ENCODE data around the gene PHPT1.
A peak's percentile ranks its signal among the peaks of the same experiment; 100 is the strongest.
"Not testable (repeated sequence)": the region's sequence is repeated elsewhere in the genome, so short reads cannot be mapped to it uniquely, and the experiment has no call there.

Gene PHPT1

DNA sequence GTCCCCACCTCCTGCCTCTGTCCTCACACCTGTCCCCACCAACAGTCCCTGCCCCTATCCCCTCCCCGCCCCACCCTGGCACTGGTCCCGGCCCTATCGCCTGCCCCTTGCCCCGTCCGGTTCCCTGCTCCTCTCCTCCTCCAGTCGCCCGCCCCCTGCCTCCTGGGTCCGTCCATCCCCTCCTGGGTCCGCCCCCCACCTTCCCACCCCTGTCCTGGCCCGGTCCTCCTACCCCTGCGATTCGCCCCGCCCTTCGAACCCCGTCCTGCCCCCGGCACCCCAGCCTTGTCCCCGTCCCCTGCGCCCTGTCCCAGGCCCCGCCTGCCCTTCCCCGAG lies 16.5 kb downstream of the PHPT1 start:
- Histone ChIP-seq H3K4me1 (no peaks in the 10 kb centered on the region), H3K4me3 (ENCODE audit: low read depth, low read length) (peak overlapping the region; percentile 74), H3K36me3 (peaks cover 40% of the 10 kb centered on the region), H3K27me3 (no peaks in the 10 kb centered on the region), H3K9me3 (peaks cover 5% of the 10 kb centered on the region; the same call in 1 of the 2 replicates)
- peak; percentile 29 for DNase-seq
- no peak for TF ChIP-seq CTCF (IDR thresholded peaks at IDR 0.05; ENCODE audit: low read depth, low read length)

DNA sequence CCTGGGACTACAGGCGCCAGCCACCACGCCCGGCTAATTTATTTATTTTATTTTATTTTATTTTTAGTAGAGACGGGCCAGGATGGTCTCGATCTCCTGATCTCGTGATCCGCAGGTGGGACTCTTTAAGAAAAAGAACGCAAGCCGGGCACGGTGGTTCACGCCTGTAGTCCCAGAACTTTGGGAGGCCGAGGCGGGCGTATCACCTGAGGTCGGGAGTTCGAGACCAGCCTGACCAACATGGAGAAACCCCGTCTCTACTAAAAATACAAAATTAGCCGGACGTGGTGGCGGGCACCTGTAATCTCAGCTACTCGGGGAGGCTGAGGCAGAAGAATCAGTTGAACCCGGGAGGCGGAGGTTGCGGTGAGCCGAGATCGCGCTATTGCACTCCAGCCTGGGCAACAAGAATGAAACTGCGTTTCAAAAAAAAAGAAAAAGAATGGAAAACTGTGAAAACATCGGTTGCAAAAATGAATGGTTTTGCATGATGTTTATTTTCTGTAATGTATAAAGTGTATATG lies 17.8 kb downstream of the PHPT1 start:
- not testable (repeated sequence) for H3K4me1 ChIP-seq, DNase-seq, H3K27me3 ChIP-seq
- Histone ChIP-seq H3K4me3 (ENCODE audit: low read depth, low read length) (peak overlapping the region; percentile 40), H3K9me3 (peaks cover 10% of the 10 kb centered on the region; the same call in 1 of the 2 replicates), H3K36me3 (peaks cover 29% of the 10 kb centered on the region)

GRCh38 chr9:136867480-136867879 lies 18.3 kb downstream of the PHPT1 start:
- Histone ChIP-seq H3K9me3 (peaks cover 10% of the 10 kb centered on the region; the same call in 1 of the 2 replicates), H3K27me3 (no peaks in the 10 kb centered on the region), H3K4me1 (no peaks in the 10 kb centered on the region), H3K4me3 (ENCODE audit: low read depth, low read length) (no peak overlapping the region), H3K36me3 (peaks cover 24% of the 10 kb centered on the region)
- DNase-seq = no peak
- TF ChIP-seq CTCF (IDR thresholded peaks at IDR 0.05; ENCODE audit: low read depth, low read length) = no peak

DNA sequence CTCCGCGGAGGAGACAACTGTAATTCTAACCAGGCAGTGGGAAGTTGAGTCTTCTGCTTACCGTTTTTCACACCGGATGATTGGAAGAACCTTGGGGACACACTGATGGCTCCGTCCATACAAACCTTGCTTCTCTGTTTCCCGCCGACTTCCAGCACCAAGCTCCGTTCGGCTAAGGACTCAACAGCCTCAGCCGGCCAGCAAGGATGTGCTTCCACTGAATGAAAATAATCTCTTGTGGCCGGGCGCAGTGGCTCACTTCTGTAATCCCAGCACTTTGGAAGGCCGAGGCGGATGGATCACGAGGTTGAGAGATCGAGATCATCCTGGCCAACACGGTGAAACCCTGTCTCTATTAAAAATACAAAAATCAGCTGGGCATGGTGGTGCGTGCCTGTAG lies 18.7 kb downstream of the PHPT1 start:
- Histone ChIP-seq H3K27me3 (no peaks in the 10 kb centered on the region), H3K4me3 (ENCODE audit: low read depth, low read length) (no peak overlapping the region), H3K36me3 (peaks cover 19% of the 10 kb centered on the region), H3K4me1 (no peaks in the 10 kb centered on the region), H3K9me3 (peaks cover 10% of the 10 kb centered on the region; the same call in 1 of the 2 replicates)
- DNase-seq = no peak
- no peak for TF ChIP-seq CTCF (IDR thresholded peaks at IDR 0.05; ENCODE audit: low read depth, low read length)

DNA sequence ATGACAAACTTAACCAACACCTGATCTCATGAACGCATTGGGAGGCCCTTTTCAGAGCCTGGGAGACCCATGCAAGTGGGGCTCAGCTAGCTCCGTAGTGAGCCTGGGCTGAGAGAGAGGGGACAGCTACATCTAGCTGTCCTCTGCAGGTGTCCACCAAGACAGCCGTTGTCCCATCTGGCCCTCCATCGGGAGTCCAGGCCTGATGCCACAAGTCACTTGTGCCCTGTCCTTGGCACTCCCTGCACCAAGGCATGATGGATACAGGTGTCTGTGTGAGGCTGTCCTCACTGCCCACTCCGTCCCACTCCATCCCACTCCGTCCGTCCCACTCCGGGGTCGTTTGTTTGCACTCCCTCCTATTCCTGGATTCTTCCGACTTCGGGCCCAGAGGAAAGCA lies 19.4 kb downstream of the PHPT1 start:
- H3K27me3 ChIP-seq = no peaks in the 10 kb centered on the region
- peaks cover 12% of the 10 kb centered on the region for H3K36me3 ChIP-seq
- TF ChIP-seq CTCF (IDR thresholded peaks at IDR 0.05; ENCODE audit: low read depth, low read length) = no peak
- DNase-seq = no peak
- H3K9me3 ChIP-seq = peaks cover 10% of the 10 kb centered on the region
- H3K4me1 ChIP-seq = no peaks in the 10 kb centered on the region
- H3K4me3 ChIP-seq (ENCODE audit: low read depth, low read length) = no peak overlapping the region

GRCh38 chr9:136869611-136870010 lies 20.4 kb downstream of the PHPT1 start:
- H3K4me3 ChIP-seq (ENCODE audit: low read depth, low read length); H3K27me3 ChIP-seq; H3K36me3 ChIP-seq; DNase-seq; H3K4me1 ChIP-seq: not testable (repeated sequence)
- H3K9me3 ChIP-seq = peaks cover 10% of the 10 kb centered on the region

DNA sequence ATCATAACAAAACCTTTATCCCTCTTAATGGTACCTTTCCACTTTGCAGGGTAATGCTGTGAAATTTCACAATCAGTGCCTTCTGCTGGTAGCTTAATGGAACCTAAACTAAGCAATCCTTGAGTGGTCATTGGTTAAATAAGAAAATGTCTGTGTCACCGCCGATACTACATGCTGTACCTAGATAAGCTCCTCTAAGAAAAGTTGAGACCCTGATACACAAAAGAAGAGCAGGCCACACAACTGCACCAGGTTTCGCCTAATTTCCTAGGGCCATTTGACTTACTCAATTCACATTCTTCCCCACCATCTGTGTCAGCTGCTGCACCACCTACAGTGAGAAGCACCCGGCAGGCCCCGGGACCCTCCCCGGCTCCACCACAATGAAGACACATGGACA lies 25.9 kb downstream of the PHPT1 start:
- Histone ChIP-seq H3K36me3 (no peaks in the 10 kb centered on the region), H3K27me3 (no peaks in the 10 kb centered on the region), H3K9me3 (peaks cover 7% of the 10 kb centered on the region), H3K4me1 (no peaks in the 10 kb centered on the region), H3K4me3 (ENCODE audit: low read depth, low read length) (no peak overlapping the region)
- TF ChIP-seq CTCF (IDR thresholded peaks at IDR 0.05; ENCODE audit: low read depth, low read length) = no peak
- no peak for DNase-seq
